Caco-2 (cell line): ENCODE results near the gene PTGER2. TPM values are rescaled to one million over a fixed set of nuclear protein-coding genes. Genes with fewer than 3 reads are reported as not detected.

Experiments used
- BruUV-seq: library from RNA; stranded (reverse); fragments of 400-500 nt; replicated peaks from 2 replicates; lab custom pipeline; 2021; lab: Mats Ljungman, UMichigan
- CTCF ChIA-PET: fragments of 300-600 bp; sonication (Branson Sonifier 250); formaldehyde crosslinking; loops from one replicate; lab custom pipeline; 2022; ENCODE audit warnings: antibody characterized with exemption; lab: Charles Lee
- POLR2A ChIA-PET: fragments of 300-600 bp; sonication (Branson Sonifier 250); formaldehyde crosslinking; loops from one replicate; lab custom pipeline; 2022; ENCODE audit warnings: antibody characterized with exemption; lab: Charles Lee
- DNase-seq, 2 experiments: peaks; one replicate each; pipeline versions ENCODE4 v3.0.0 to v3.0.0-alpha.2; 2020 to 2022
- H3K27me3 ChIP-seq: replicated peaks from 2 replicates; pipeline ENCODE4 v1.6.0; 2011; ENCODE audit warnings: low read length; ENCODE audit not compliant: control insufficient read depth, insufficient read depth
- H3K36me3 ChIP-seq: 2 replicates; pipeline ENCODE4 v1.5.1; 2011; ENCODE audit warnings: low read length; ENCODE audit not compliant: control insufficient read depth, insufficient read depth
- H3K4me1 ChIP-seq: fragments of 250-450 bp; sonication (Bioruptor Pico); 2 replicates; pipeline ENCODE4 v1.5.1; 2020; ENCODE audit warnings: mild to moderate bottlenecking
- H3K4me3 ChIP-seq: 2 replicates; pipeline ENCODE4 v1.5.1; 2011; ENCODE audit warnings: low read depth, mild to moderate bottlenecking, control low read depth, low read length
- H3K9me3 ChIP-seq: fragments of 250-450 bp; sonication (Bioruptor Pico); 2 replicates; pipeline ENCODE4 v1.5.1; 2020; ENCODE audit warnings: mild to moderate bottlenecking, moderate library complexity
- H3K27ac Mint-ChIP-seq: one replicate; pipeline ENCODE4 v1.8.0; 2022; ENCODE audit warnings: mixed read lengths; ENCODE audit not compliant: unreplicated experiment
- H3K27me3 Mint-ChIP-seq: one replicate; pipeline ENCODE4 v1.8.0; 2022; ENCODE audit warnings: mixed read lengths; ENCODE audit not compliant: insufficient read depth, unreplicated experiment
- H3K36me3 Mint-ChIP-seq: one replicate; pipeline ENCODE4 v1.8.0; 2022; ENCODE audit warnings: mild to moderate bottlenecking, mixed read lengths; ENCODE audit not compliant: insufficient read depth, unreplicated experiment
- H3K4me1 Mint-ChIP-seq: one replicate; pipeline ENCODE4 v1.8.0; 2022; ENCODE audit warnings: low read depth, mixed read lengths; ENCODE audit not compliant: unreplicated experiment
- H3K4me3 Mint-ChIP-seq: one replicate; pipeline ENCODE4 v1.8.0; 2022; ENCODE audit warnings: mild to moderate bottlenecking, moderate library complexity, mixed read lengths; ENCODE audit not compliant: unreplicated experiment
- H3K9me3 Mint-ChIP-seq: one replicate; pipeline ENCODE4 v1.8.0; 2022; ENCODE audit warnings: mixed read lengths; ENCODE audit not compliant: unreplicated experiment
- CTCF ChIP-seq, 2 experiments: fragments of 200-600 bp in 1 of 2; IDR thresholded peaks; 1 replicate in 1 of 2; 2 replicates in 1 of 2; pipeline versions ENCODE4 v1.5.1 to v1.8.0; 2011 to 2022; ENCODE audit warnings: antibody characterized with exemption in 1 of 2, control low read depth in 1 of 2, inconsistent platforms in 1 of 2, low read depth in 1 of 2, low read length in 1 of 2, mild to moderate bottlenecking in 1 of 2, moderate library complexity in 1 of 2; ENCODE audit not compliant: insufficient read depth in 1 of 2, severe bottlenecking in 1 of 2, unreplicated experiment in 1 of 2
- intact Hi-C: fragments of 100-400 bp; cut with micrococcal nuclease; formaldehyde crosslinking; loops from one replicate; pipeline ENCODE4 v1.10.0; 2022; ENCODE audit not compliant: unreplicated experiment
- total RNA-seq: library from RNA; stranded (reverse); gene quantifications from 2 replicates; pipeline ENCODE4 v1.2.3, GENCODE V29; 2022

Gene PTGER2
- total RNA-seq, 1 experiment from 2014 or later: 0.27 TPM

- ChIA-PET CTCF (no interaction called here), POLR2A (no interaction called here)
- H3K27me3 ChIP-seq: no peaks in the 10 kb centered on the region; the same call in 1 of the 2 replicates
- no peak for TF ChIP-seq CTCF (IDR thresholded peaks at IDR 0.05; ENCODE audit: insufficient read depth in 1 of 2, low read depth in 1 of 2, low read length in 1 of 2, severe bottlenecking in 1 of 2, unreplicated experiment in 1 of 2)
- peak overlapping the region; percentile 95 for H3K4me3 Mint-ChIP-seq
- DNase-seq: no peak
- peaks cover 28% of the 10 kb centered on the region for H3K27me3 Mint-ChIP-seq
- H3K9me3 Mint-ChIP-seq: no peaks in the 10 kb centered on the region
- H3K36me3 Mint-ChIP-seq: peaks cover 5% of the 10 kb centered on the region
- intact Hi-C loops: loop anchor here (10.0 kb wide), 1 partner anchor 89 kb away; no protein-coding TSS in a partner anchor
- H3K4me1 ChIP-seq: no peaks in the 10 kb centered on the region
- H3K4me1 Mint-ChIP-seq: peaks cover 16% of the 10 kb centered on the region
- H3K27ac Mint-ChIP-seq: peak overlapping the region; percentile 69
- H3K36me3 ChIP-seq: no peaks in the 10 kb centered on the region
- no TSS peak for BruUV-seq
- no peaks in the 10 kb centered on the region for H3K9me3 ChIP-seq
- H3K4me3 ChIP-seq: peak overlapping the region; percentile 46
Measured at GRCh38 chr14:52315355-52315718, 1.2 kb downstream of the PTGER2 start.

- Histone ChIP-seq H3K36me3 (no peaks in the 10 kb centered on the region), H3K27me3 (no peaks in the 10 kb centered on the region; the same call in 1 of the 2 replicates), H3K4me3 (no peak overlapping the region), H3K9me3 (peaks cover 6% of the 10 kb centered on the region; the same call in 1 of the 2 replicates), H3K4me1 (no peaks in the 10 kb centered on the region)
- H3K4me1 Mint-ChIP-seq: peaks cover 16% of the 10 kb centered on the region
- H3K27me3 Mint-ChIP-seq: peaks cover 26% of the 10 kb centered on the region
- ChIA-PET CTCF (no interaction called here), POLR2A (no interaction called here)
- no peak overlapping the region for H3K4me3 Mint-ChIP-seq
- H3K27ac Mint-ChIP-seq: no peak overlapping the region
- intact Hi-C loops: loop anchor here (10.0 kb wide), 1 partner anchor 87 kb away; no protein-coding TSS in a partner anchor
- TF ChIP-seq CTCF (IDR thresholded peaks at IDR 0.05; ENCODE audit: insufficient read depth in 1 of 2, low read depth in 1 of 2, low read length in 1 of 2, severe bottlenecking in 1 of 2, unreplicated experiment in 1 of 2): no peak
- no peak for DNase-seq
- no TSS peak for BruUV-seq
- H3K36me3 Mint-ChIP-seq: peaks cover 5% of the 10 kb centered on the region
- H3K9me3 Mint-ChIP-seq: peaks cover 14% of the 10 kb centered on the region
Measured at GRCh38 chr14:52318062-52318461, 4.0 kb downstream of the PTGER2 start.

GRCh38 chr14:52318826-52319645 is 4.9 kb downstream of the PTGER2 start:
- H3K4me3 Mint-ChIP-seq: no peak overlapping the region
- H3K27me3 ChIP-seq: no peaks in the 10 kb centered on the region; the same call in 1 of the 2 replicates
- H3K36me3 Mint-ChIP-seq: peaks cover under 1% of the 10 kb centered on the region
- peaks cover 10% of the 10 kb centered on the region for H3K4me1 Mint-ChIP-seq
- H3K4me1 ChIP-seq: no peaks in the 10 kb centered on the region
- CTCF ChIA-PET: no interaction called here
- BruUV-seq: no TSS peak
- no peak overlapping the region for H3K4me3 ChIP-seq
- POLR2A ChIA-PET: no interaction called here
- no peak for DNase-seq
- no peak overlapping the region for H3K27ac Mint-ChIP-seq
- TF ChIP-seq CTCF (IDR thresholded peaks at IDR 0.05; ENCODE audit: insufficient read depth in 1 of 2, low read depth in 1 of 2, low read length in 1 of 2, severe bottlenecking in 1 of 2, unreplicated experiment in 1 of 2): no peak
- no peaks in the 10 kb centered on the region for H3K36me3 ChIP-seq
- peaks cover 20% of the 10 kb centered on the region for H3K27me3 Mint-ChIP-seq
- peaks cover 6% of the 10 kb centered on the region; the same call in 1 of the 2 replicates for H3K9me3 ChIP-seq
- H3K9me3 Mint-ChIP-seq: peaks cover 20% of the 10 kb centered on the region
- intact Hi-C loops: loop anchor here (10.0 kb wide), 1 partner anchor 86 kb away; no protein-coding TSS in a partner anchor
